GM23248 (cell line): Measurements from ENCODE around the gene ARHGEF4. TPM values are rescaled to one million over a fixed set of nuclear protein-coding genes. Genes with fewer than 3 reads are reported as not detected.

Source experiments
- DNase-seq: peaks from one replicate; pipeline ENCODE4 v3.0.0-alpha.2; 2015
- H2AFZ ChIP-seq: fragments of 200-600 bp; sonication (generic); 2 replicates; pipeline ENCODE4 v1.6.1; 2016; ENCODE audit warnings: antibody characterized with exemption
- H3F3A ChIP-seq: fragments of 200-600 bp; sonication (generic); 2 replicates; pipeline ENCODE4 v1.6.1; 2016; ENCODE audit warnings: mild to moderate bottlenecking, antibody characterized with exemption, mixed run types; ENCODE audit not compliant: insufficient read depth
- H3K27ac ChIP-seq: fragments of 200-600 bp; sonication (generic); 2 replicates; pipeline ENCODE4 v1.5.1; 2016; ENCODE audit warnings: mild to moderate bottlenecking
- H3K27me3 ChIP-seq: fragments of 200-600 bp; sonication (generic); replicated peaks from 2 replicates; pipeline ENCODE4 v1.6.1; 2016; ENCODE audit warnings: mild to moderate bottlenecking; ENCODE audit not compliant: insufficient read depth
- H3K36me3 ChIP-seq: fragments of 200-600 bp; sonication (generic); 2 replicates; pipeline ENCODE4 v1.6.1; 2016; ENCODE audit warnings: low read depth, mild to moderate bottlenecking
- H3K4me1 ChIP-seq: fragments of 200-600 bp; sonication (generic); 2 replicates; pipeline ENCODE4 v1.6.1; 2016; ENCODE audit warnings: mild to moderate bottlenecking; ENCODE audit not compliant: insufficient read depth
- H3K4me2 ChIP-seq: fragments of 200-600 bp; sonication (generic); one replicate; pipeline ENCODE4 v1.6.1; 2016; ENCODE audit warnings: mild to moderate bottlenecking; ENCODE audit not compliant: unreplicated experiment
- H3K4me3 ChIP-seq: fragments of 200-600 bp; sonication (generic); 2 replicates; pipeline ENCODE4 v1.5.1; 2016; ENCODE audit warnings: mild to moderate bottlenecking
- H3K79me2 ChIP-seq: fragments of 200-600 bp; sonication (generic); 2 replicates; pipeline ENCODE4 v1.6.1; 2016; ENCODE audit warnings: mild to moderate bottlenecking; ENCODE audit not compliant: insufficient read depth
- H3K9ac ChIP-seq: fragments of 200-600 bp; sonication (generic); 2 replicates; pipeline ENCODE4 v1.6.1; 2016; ENCODE audit warnings: mild to moderate bottlenecking
- H3K9me2 ChIP-seq: fragments of 200-600 bp; sonication (generic); 2 replicates; pipeline ENCODE4 v1.6.1; 2016; ENCODE audit warnings: mixed run types, mild to moderate bottlenecking, moderate library complexity; ENCODE audit not compliant: insufficient read depth
- H3K9me3 ChIP-seq: fragments of 200-600 bp; sonication (generic); one replicate; pipeline ENCODE4 v1.6.1; 2017; ENCODE audit warnings: low read depth
- H4K20me1 ChIP-seq: fragments of 200-600 bp; sonication (generic); 2 replicates; pipeline ENCODE4 v1.6.0; 2016; ENCODE audit not compliant: insufficient read depth
- EZH2 ChIP-seq: fragments of 200-600 bp; sonication (generic); IDR thresholded peaks from 2 replicates; pipeline ENCODE4 v1.6.1; 2018; ENCODE audit warnings: antibody characterized with exemption, mild to moderate bottlenecking; ENCODE audit not compliant: insufficient read depth, poor library complexity, severe bottlenecking
- EZH2phosphoT487 ChIP-seq: fragments of 200-600 bp; sonication (generic); IDR thresholded peaks from 2 replicates; pipeline ENCODE4 v1.6.1; 2018; ENCODE audit warnings: antibody characterized with exemption, moderate library complexity, mild to moderate bottlenecking, low read depth; ENCODE audit not compliant: insufficient read depth
- WGBS, 2 experiments: methylation state at CpG; one replicate each; pipeline ENCODE4 v1.1.6; 2015 to 2017; ENCODE audit warnings: low lambda C conversion rate in 2 of 2, low coverage in 1 of 2; ENCODE audit errors: missing lambda C conversion rate in 2 of 2; 5-methylcytosine and 5-hydroxymethylcytosine counted together
- in situ Hi-C: fragments of 300-500 bp; cut with MboI; formaldehyde crosslinking; loops from 2 replicates; pipeline ENCODE4 v1.15.0; 2020
- polyA plus RNA-seq: library from polyadenylated mRNA; unstranded; fragments of >200 nt; fragmentation: Nextera tagmentation; extraction: Ambion mirVana; gene quantifications from 2 replicates; pipeline ENCODE4 v1.2.1, GENCODE V29; 2016
- total RNA-seq: library from RNA; depleted of rRNA; stranded (reverse); fragments of >200 nt; shearing (Covaris generic); gene quantifications from 2 replicates; pipeline ENCODE4 v1.2.3, GENCODE V29; 2014

ARHGEF4 gene
- total and polyA plus RNA-seq, 2 experiments from 2014 or later, result 7.4 to 26.0 TPM

- in situ Hi-C loops, result no loop called here
- WGBS, 2 experiments, result 60 to 64% methylated on average over 21 of the region's 21 CpGs
- H3K27me3 ChIP-seq, result peaks cover 25% of the 10 kb centered on the region
- no peaks in the 10 kb centered on the region for H3K9me2 ChIP-seq
- no peak overlapping the region for H3K9ac ChIP-seq
- no peaks in the 10 kb centered on the region for H3K36me3 ChIP-seq
- TF ChIP-seq EZH2phosphoT487, result no peak
- TF ChIP-seq EZH2, result no peak
- H3K4me3 ChIP-seq, result no peak overlapping the region
- no peak overlapping the region for H2AFZ ChIP-seq
- no peaks in the 10 kb centered on the region for H3K79me2 ChIP-seq
- H3K27ac ChIP-seq, result no peak overlapping the region
- H3K9me3 ChIP-seq, result no peaks in the 10 kb centered on the region
- no peaks in the 10 kb centered on the region for H3K4me1 ChIP-seq
- no peak overlapping the region for H3K4me2 ChIP-seq
- H3F3A ChIP-seq, result no peaks in the 10 kb centered on the region
- no peaks in the 10 kb centered on the region for H4K20me1 ChIP-seq
- no peak for DNase-seq
Observed at GRCh38 chr2:130918393-130918792, 81.7 kb downstream of the ARHGEF4 start.

DNA sequence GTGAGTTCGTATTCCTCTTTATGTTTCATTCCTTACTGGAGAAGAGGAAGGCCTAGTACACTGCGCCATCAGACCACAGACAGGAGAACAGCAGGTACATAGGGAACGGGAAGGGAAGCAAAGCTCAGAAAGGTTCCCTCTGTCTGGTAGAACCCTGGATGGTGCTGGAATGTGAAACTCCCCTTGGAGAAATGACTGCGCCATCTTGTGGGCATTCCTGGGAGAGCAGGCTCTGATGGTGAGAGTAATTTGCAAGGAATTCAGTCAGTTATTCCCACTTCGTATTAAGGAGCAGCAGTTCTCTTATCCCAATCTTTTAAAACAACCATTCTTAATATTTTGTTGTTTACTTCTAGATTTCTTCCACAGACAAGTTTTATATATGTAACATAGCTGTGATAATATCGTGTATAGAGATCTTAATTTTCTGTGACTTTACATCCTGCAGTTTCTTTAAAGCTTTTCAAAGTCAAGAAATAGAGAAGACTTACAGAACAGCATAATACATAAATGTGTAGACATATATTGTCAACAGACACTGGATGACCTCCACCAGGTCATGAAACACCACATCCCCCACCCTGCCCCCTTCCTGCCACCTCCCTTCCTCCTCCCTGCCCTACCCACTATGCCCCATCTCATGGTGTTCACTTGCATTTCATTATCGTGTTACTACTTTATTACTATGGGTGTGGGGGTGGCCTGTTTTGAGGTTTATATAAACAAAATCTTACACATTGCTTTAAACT, 83.9 kb downstream of the ARHGEF4 start:
- no peak overlapping the region for H3K4me3 ChIP-seq
- H3K27me3 ChIP-seq, result peaks cover 12% of the 10 kb centered on the region
- H3K4me2 ChIP-seq, result no peak overlapping the region
- no peaks in the 10 kb centered on the region for H3K36me3 ChIP-seq
- H3K27ac ChIP-seq, result no peak overlapping the region
- no peaks in the 10 kb centered on the region for H3K9me2 ChIP-seq
- no peak for TF ChIP-seq EZH2
- WGBS, 2 experiments, result 19 to 20% methylated on average over 7 of the region's 7 CpGs
- no peak overlapping the region for H3K9ac ChIP-seq
- no peaks in the 10 kb centered on the region for H3F3A ChIP-seq
- H3K79me2 ChIP-seq, result no peaks in the 10 kb centered on the region
- no peak overlapping the region for H2AFZ ChIP-seq
- H3K9me3 ChIP-seq, result no peaks in the 10 kb centered on the region
- in situ Hi-C loops, result no loop called here
- no peaks in the 10 kb centered on the region for H3K4me1 ChIP-seq
- H4K20me1 ChIP-seq, result no peaks in the 10 kb centered on the region
- peak; percentile 62 for DNase-seq

GRCh38 chr2:130921164-130921476, 84.4 kb downstream of the ARHGEF4 start:
- H2AFZ ChIP-seq, result no peak overlapping the region
- H3K27ac ChIP-seq, result no peak overlapping the region
- H3K27me3 ChIP-seq, result 0 out of 2 replicates have a peak, but pooled peaks cover 11% of the 10 kb centered on the region
- WGBS, 2 experiments, result 57 to 63% methylated on average over 8 of the region's 8 CpGs
- H3K9ac ChIP-seq, result no peak overlapping the region
- in situ Hi-C loops, result no loop called here
- H3K36me3 ChIP-seq, result no peaks in the 10 kb centered on the region
- TF ChIP-seq EZH2phosphoT487 (no peak), EZH2 (no peak)
- no peaks in the 10 kb centered on the region for H3K4me1 ChIP-seq
- H3K9me2 ChIP-seq, result no peaks in the 10 kb centered on the region
- no peaks in the 10 kb centered on the region for H4K20me1 ChIP-seq
- no peak overlapping the region for H3K4me3 ChIP-seq
- DNase-seq, result no peak
- no peaks in the 10 kb centered on the region for H3F3A ChIP-seq
- no peaks in the 10 kb centered on the region for H3K9me3 ChIP-seq
- no peaks in the 10 kb centered on the region for H3K79me2 ChIP-seq
- no peak overlapping the region for H3K4me2 ChIP-seq

DNA sequence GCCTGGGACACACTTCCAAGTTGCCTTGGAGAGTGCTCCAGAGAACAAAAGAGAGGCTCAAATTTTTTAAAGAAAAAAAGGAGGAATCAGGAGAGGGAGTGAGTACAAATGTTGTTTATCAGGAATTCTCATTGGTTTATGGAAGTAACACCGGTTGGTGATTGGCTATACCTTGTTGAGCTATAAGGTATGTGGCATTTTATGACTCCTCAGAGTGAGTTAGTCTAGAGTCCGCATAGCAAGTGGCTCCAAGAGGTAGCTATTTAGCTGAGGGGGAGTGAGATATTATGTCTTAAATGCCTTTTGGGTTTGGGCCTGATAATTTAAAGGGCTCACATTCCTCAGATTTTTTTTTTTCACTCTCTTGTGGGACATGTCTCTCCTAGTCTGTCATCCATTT, 85.7 kb downstream of the ARHGEF4 start:
- in situ Hi-C loops, result no loop called here
- 59 to 62% methylated on average over 2 of the region's 2 CpGs for WGBS, 2 experiments
- Histone ChIP-seq H4K20me1 (no peaks in the 10 kb centered on the region), H3F3A (no peaks in the 10 kb centered on the region), H3K36me3 (no peaks in the 10 kb centered on the region), H3K9me3 (no peaks in the 10 kb centered on the region), H3K9me2 (no peaks in the 10 kb centered on the region), H3K9ac (no peak overlapping the region), H3K79me2 (no peaks in the 10 kb centered on the region), H3K4me1 (no peaks in the 10 kb centered on the region), H2AFZ (no peak overlapping the region), H3K27me3 (0 out of 2 replicates have a peak, but pooled peaks cover 2% of the 10 kb centered on the region), H3K4me3 (no peak overlapping the region), H3K27ac (no peak overlapping the region), H3K4me2 (no peak overlapping the region)
- DNase-seq, result no peak
- TF ChIP-seq EZH2 (no peak), EZH2phosphoT487 (no peak)
